BJ (cell line): ENCODE results near the gene C4orf50. TPM values are rescaled to one million over a fixed set of nuclear protein-coding genes. Genes with fewer than 3 reads are reported as not detected.

Experiments
- CTCF ChIA-PET: fragments of 350-600 bp; formaldehyde crosslinking; extraction: SDS; loops from one replicate; lab custom pipeline; 2021; ENCODE audit warnings: antibody characterized with exemption, inconsistent platforms; lab: Yijun Ruan, JAX
- POLR2A ChIA-PET: fragments of 300-600 bp; sonication (Branson Sonifier 250); formaldehyde crosslinking; extraction: SDS; loops from one replicate; lab custom pipeline; 2021; ENCODE audit warnings: antibody characterized with exemption; lab: Charles Lee
- DNase-seq: peaks from one replicate; pipeline ENCODE4 v3.0.0-alpha.2; 2011; ENCODE audit warnings: low read depth
- H3K27me3 ChIP-seq: 2 replicates; pipeline ENCODE4 v1.6.0; 2011; ENCODE audit warnings: low read length; ENCODE audit not compliant: control insufficient read depth, insufficient read depth
- H3K36me3 ChIP-seq: 2 replicates; pipeline ENCODE4 v1.5.1; 2011; ENCODE audit warnings: low read length; ENCODE audit not compliant: control insufficient read depth, insufficient read depth
- H3K4me3 ChIP-seq: 2 replicates; pipeline ENCODE4 v1.5.1; 2011; ENCODE audit warnings: low read depth, mild to moderate bottlenecking, control low read depth, low read length
- CTCF ChIP-seq: IDR thresholded peaks from 2 replicates; pipeline ENCODE4 v1.5.1; 2011; ENCODE audit warnings: low read depth, mild to moderate bottlenecking, control low read depth, inconsistent platforms, low read length, moderate library complexity; ENCODE audit not compliant: insufficient read depth
- polyA plus RNA-seq: library from polyadenylated mRNA; depleted of rRNA; stranded (reverse); fragments of >200 nt; gene quantifications from 2 replicates; pipeline ENCODE4 v1.2.3, GENCODE V29; 2011

The C4orf50 gene
- polyA plus RNA-seq, 1 experiment: not detected

GRCh38 chr4:5908876-5909427, 109.3 kb downstream of the C4orf50 start:
- Histone ChIP-seq H3K4me3 (no peak overlapping the region), H3K27me3 (no peaks in the 10 kb centered on the region), H3K36me3 (no peaks in the 10 kb centered on the region)
- POLR2A ChIA-PET: no interaction called here
- no peak for DNase-seq
- TF ChIP-seq CTCF: no peak
- CTCF ChIA-PET: no interaction called here

- DNase-seq: no peak
- Histone ChIP-seq H3K36me3 (no peaks in the 10 kb centered on the region), H3K27me3 (no peaks in the 10 kb centered on the region), H3K4me3 (no peak overlapping the region)
- ChIA-PET CTCF (no interaction called here), POLR2A (no interaction called here)
- TF ChIP-seq CTCF: no peak
These were observed 112.0 kb downstream of the C4orf50 start for GRCh38 chr4:5906191-5906590.

- no peak for TF ChIP-seq CTCF
- ChIA-PET POLR2A (no interaction called here), CTCF (no interaction called here)
- no peaks in the 10 kb centered on the region for H3K36me3 ChIP-seq
- no peak overlapping the region for H3K4me3 ChIP-seq
- DNase-seq: no peak
- H3K27me3 ChIP-seq: no peaks in the 10 kb centered on the region
These were observed 112.5 kb downstream of the C4orf50 start for GRCh38 chr4:5905714-5906113.

GRCh38 chr4:5900844-5901243, 117.4 kb downstream of the C4orf50 start:
- POLR2A ChIA-PET: no interaction called here
- Histone ChIP-seq H3K36me3 (no peaks in the 10 kb centered on the region), H3K4me3 (no peak overlapping the region), H3K27me3 (peaks cover 2% of the 10 kb centered on the region; the same call in 1 of the 2 replicates)
- CTCF ChIA-PET: interaction anchor here (1.1 kb wide), 1 partner anchor 98 kb away, joined by 3 read pairs; no protein-coding TSS in a partner anchor
- no peak for DNase-seq
- no peak for TF ChIP-seq CTCF

DNA sequence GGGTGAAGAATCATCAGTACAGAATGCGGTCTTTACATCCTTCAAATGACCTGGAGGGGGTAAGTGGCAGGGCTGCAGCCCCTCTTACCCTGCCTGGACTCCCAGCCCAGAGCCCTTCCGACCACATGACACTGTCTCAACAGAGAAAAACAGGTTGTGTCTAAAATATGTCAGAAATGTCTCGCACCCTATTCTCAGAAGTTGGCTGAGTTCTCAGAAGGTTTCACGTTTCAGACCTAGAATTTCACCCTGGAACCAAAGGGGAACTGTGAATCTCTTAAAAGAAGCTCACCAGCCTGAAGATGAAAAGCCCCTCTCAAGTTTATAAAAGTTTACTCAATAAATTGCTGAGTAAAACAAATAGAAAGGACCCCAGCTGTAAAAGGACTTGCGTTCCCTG, 118.3 kb downstream of the C4orf50 start:
- ChIA-PET POLR2A (no interaction called here), CTCF (interaction anchor here (1.1 kb wide), 1 partner anchor 99 kb away, joined by 3 read pairs; no protein-coding TSS in a partner anchor)
- Histone ChIP-seq H3K4me3 (no peak overlapping the region), H3K36me3 (no peaks in the 10 kb centered on the region), H3K27me3 (peaks cover 5% of the 10 kb centered on the region)
- DNase-seq: no peak
- TF ChIP-seq CTCF: no peak
